Loucy (cell line): ENCODE measurements around the gene VWA3A.

Experiments
- EZH2phosphoT487 ChIP-seq: fragments of 200-600 bp; IDR thresholded peaks from 2 replicates; pipeline ENCODE4 v1.6.1; 2018; ENCODE audit warnings: antibody characterized with exemption, mild to moderate bottlenecking, moderate library complexity, borderline replicate concordance
- TF ChIP-seq, protein P1 (sequence below): fragments of 200-600 bp; sonication (generic); conservative IDR thresholded peaks from 2 replicates; pipeline ENCODE4 v1.5.1; 2014; ENCODE audit warnings: mild to moderate bottlenecking, antibody characterized with exemption, low read length

DNA sequence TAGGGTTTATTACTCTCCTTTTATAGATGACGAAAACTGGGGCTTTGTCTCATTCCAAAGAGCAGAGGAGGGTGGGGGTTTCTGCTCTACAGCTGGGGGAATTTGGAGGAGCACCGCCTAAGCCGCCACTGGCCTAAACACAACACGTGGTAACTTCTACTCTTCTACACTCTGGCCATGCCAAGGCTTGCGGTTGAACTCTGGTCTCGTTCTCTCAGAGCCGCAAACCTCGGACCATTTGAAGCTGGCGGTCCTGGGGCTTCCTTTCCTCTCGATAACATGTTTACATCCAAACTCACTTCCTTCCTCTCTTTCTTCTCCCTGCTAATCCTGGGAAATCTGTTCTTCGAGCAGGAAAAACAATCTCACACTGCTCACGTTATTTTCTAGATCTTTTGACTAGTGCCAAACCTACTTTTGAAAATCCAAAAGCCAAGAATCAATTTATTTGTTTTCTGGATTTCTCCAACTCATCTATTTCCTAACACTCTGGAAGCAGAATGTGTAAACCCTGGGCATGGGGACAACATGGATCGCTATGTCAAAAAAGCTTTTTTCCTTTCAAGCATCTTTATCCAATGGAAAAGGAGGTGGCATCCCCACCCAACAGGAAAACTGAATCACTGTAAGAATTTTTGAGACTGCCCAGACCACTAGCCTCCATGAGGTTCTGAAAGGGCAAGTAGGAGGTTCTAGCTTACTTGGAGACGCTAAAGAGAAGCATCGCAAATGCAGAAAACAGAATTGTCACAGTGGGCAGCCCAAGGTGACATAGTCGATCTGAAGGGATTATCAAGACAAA is 100.1 kb downstream of the VWA3A start:
- TF ChIP-seq, protein P1, sequence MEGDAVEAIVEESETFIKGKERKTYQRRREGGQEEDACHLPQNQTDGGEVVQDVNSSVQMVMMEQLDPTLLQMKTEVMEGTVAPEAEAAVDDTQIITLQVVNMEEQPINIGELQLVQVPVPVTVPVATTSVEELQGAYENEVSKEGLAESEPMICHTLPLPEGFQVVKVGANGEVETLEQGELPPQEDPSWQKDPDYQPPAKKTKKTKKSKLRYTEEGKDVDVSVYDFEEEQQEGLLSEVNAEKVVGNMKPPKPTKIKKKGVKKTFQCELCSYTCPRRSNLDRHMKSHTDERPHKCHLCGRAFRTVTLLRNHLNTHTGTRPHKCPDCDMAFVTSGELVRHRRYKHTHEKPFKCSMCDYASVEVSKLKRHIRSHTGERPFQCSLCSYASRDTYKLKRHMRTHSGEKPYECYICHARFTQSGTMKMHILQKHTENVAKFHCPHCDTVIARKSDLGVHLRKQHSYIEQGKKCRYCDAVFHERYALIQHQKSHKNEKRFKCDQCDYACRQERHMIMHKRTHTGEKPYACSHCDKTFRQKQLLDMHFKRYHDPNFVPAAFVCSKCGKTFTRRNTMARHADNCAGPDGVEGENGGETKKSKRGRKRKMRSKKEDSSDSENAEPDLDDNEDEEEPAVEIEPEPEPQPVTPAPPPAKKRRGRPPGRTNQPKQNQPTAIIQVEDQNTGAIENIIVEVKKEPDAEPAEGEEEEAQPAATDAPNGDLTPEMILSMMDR = no peak
- no peak for TF ChIP-seq EZH2phosphoT487
